OCI-LY7 (cell line): ENCODE data around the gene KDM4B.

ENCODE experiments used
- EZH2phosphoT487 ChIP-seq: fragments of 200-600 bp; sonication (generic); IDR thresholded peaks from 2 replicates; pipeline ENCODE4 v1.6.1; 2018; ENCODE audit warnings: low read depth, borderline replicate concordance, mild to moderate bottlenecking, mixed run types, antibody characterized with exemption, low read length, moderate library complexity, mixed read lengths
- TF ChIP-seq, protein P1 (sequence below): fragments of 200-600 bp; sonication (generic); conservative IDR thresholded peaks from 2 replicates; pipeline ENCODE4 v1.5.1; 2014; ENCODE audit warnings: mild to moderate bottlenecking, antibody characterized with exemption, low read length, moderate library complexity, mixed read lengths

DNA sequence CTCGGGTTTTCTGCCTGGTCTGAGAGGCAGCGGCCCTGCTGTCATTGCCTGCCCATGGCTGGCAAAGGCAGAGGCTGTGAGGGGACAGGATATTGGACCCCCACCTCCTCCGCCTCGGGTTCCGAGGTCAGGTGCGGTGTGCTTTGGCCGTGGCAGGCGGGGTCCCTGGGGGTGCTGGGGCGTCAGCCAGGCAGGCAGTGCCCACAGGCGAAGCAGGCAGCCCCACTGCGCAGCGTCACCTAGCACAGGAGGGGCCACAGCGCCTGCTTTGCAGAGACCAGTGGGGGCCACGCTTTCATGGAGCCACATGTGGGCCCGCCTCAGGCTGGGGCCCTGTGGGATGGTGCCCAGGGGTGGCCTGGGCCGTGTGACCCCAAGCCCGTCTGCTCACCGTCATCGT lies 96.0 kb downstream of the KDM4B start:
- TF ChIP-seq, protein P1, sequence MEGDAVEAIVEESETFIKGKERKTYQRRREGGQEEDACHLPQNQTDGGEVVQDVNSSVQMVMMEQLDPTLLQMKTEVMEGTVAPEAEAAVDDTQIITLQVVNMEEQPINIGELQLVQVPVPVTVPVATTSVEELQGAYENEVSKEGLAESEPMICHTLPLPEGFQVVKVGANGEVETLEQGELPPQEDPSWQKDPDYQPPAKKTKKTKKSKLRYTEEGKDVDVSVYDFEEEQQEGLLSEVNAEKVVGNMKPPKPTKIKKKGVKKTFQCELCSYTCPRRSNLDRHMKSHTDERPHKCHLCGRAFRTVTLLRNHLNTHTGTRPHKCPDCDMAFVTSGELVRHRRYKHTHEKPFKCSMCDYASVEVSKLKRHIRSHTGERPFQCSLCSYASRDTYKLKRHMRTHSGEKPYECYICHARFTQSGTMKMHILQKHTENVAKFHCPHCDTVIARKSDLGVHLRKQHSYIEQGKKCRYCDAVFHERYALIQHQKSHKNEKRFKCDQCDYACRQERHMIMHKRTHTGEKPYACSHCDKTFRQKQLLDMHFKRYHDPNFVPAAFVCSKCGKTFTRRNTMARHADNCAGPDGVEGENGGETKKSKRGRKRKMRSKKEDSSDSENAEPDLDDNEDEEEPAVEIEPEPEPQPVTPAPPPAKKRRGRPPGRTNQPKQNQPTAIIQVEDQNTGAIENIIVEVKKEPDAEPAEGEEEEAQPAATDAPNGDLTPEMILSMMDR = no peak
- no peak for TF ChIP-seq EZH2phosphoT487
